CD14-positive monocyte (primary cell): ENCODE data around the gene OR1B1. TPM values are rescaled to one million over a fixed set of nuclear protein-coding genes. Genes with fewer than 3 reads are reported as not detected.

ENCODE experiments used
- DNase-seq, 3 donors: peaks; one replicate each; pipeline ENCODE4 v3.0.0-alpha.2; 2011 to 2022
- H2AFZ ChIP-seq: 2 replicates; pipeline ENCODE4 v1.6.0; 2012; ENCODE audit warnings: mild to moderate bottlenecking, low read depth, low read length, inconsistent platforms; ENCODE audit not compliant: insufficient read depth, poor library complexity, severe bottlenecking
- H3K27ac ChIP-seq, 2 donors: 1 replicate in 1 of 2; 2 replicates in 1 of 2; pipeline ENCODE4 v1.5.1; 2012 to 2013; ENCODE audit warnings: low read length in 2 of 2, control low read depth in 1 of 2, inconsistent platforms in 1 of 2, low read depth in 1 of 2, mild to moderate bottlenecking in 1 of 2
- H3K27me3 ChIP-seq, 2 donors: one replicate each; pipeline versions ENCODE4 v1.6.0 to v1.6.1; 2011 to 2013; ENCODE audit warnings: low read length in 2 of 2; ENCODE audit not compliant: control insufficient read depth in 2 of 2, insufficient read depth in 2 of 2
- H3K36me3 ChIP-seq, 2 donors: replicated peaks in 1 of 2; 1 replicate in 1 of 2; 2 replicates in 1 of 2; pipeline versions ENCODE4 v1.5.1 to v1.6.1; 2012 to 2013; ENCODE audit warnings: low read length in 2 of 2, control low read depth in 1 of 2, inconsistent platforms in 1 of 2, mild to moderate bottlenecking in 1 of 2; ENCODE audit not compliant: insufficient read depth in 2 of 2, control insufficient read depth in 1 of 2
- H3K4me1 ChIP-seq, 2 donors: 1 replicate in 1 of 2; 2 replicates in 1 of 2; pipeline versions ENCODE4 v1.5.1 to v1.6.1; 2012 to 2013; ENCODE audit warnings: low read length in 2 of 2, control low read depth in 1 of 2, inconsistent platforms in 1 of 2, mild to moderate bottlenecking in 1 of 2, moderate library complexity in 1 of 2; ENCODE audit not compliant: insufficient read depth in 2 of 2, control insufficient read depth in 1 of 2
- H3K4me2 ChIP-seq: replicated peaks from 2 replicates; pipeline ENCODE3; 2012; ENCODE audit warnings: low read length, moderate library complexity, mild to moderate bottlenecking; ENCODE audit not compliant: poor library complexity, severe bottlenecking; ENCODE audit errors: extremely low read depth
- H3K4me3 ChIP-seq, 3 experiments: fragments of 200-600 bp in 1 of 3; sonication (generic) in 1 of 3; replicated peaks in 1 of 3; 1 replicate in 2 of 3; 2 replicates in 1 of 3; pipeline ENCODE4 v1.5.1; 2011 to 2013; ENCODE audit warnings: low read length in 3 of 3, mild to moderate bottlenecking in 3 of 3, control low read depth in 2 of 3, low read depth in 2 of 3, inconsistent platforms in 1 of 3, moderate library complexity in 1 of 3
- H3K79me2 ChIP-seq: 2 replicates; pipeline ENCODE4 v1.6.0; 2012; ENCODE audit warnings: mild to moderate bottlenecking, control low read depth, inconsistent platforms, low read length, moderate library complexity; ENCODE audit not compliant: insufficient read depth
- H3K9ac ChIP-seq: 2 replicates; pipeline ENCODE4 v1.6.0; 2017; ENCODE audit warnings: low read length, mild to moderate bottlenecking; ENCODE audit not compliant: insufficient read depth, poor library complexity, severe bottlenecking
- H3K9me3 ChIP-seq, 2 donors: replicated peaks in 1 of 2; 1 replicate in 1 of 2; 2 replicates in 1 of 2; pipeline versions ENCODE4 v1.5.1 to v1.6.1; 2012 to 2013; ENCODE audit warnings: low read length in 2 of 2, control low read depth in 1 of 2; ENCODE audit not compliant: control insufficient read depth in 1 of 2, insufficient read depth in 1 of 2
- H4K20me1 ChIP-seq: 2 replicates; pipeline ENCODE4 v1.6.0; 2012; ENCODE audit warnings: mild to moderate bottlenecking, low read length, control low read depth, moderate library complexity; ENCODE audit not compliant: insufficient read depth
- H3K27ac Mint-ChIP-seq, 7 donors: one replicate each; pipeline ENCODE4 v1.8.0; 2020; ENCODE audit warnings: mild to moderate bottlenecking in 7 of 7, mixed read lengths in 7 of 7, moderate library complexity in 6 of 7, inconsistent platforms in 2 of 7
- H3K27me3 Mint-ChIP-seq, 3 donors: one replicate each; pipeline ENCODE4 v1.8.0; 2021 to 2022; ENCODE audit warnings: low read depth in 3 of 3, mild to moderate bottlenecking in 3 of 3, mixed read lengths in 3 of 3, moderate library complexity in 3 of 3, inconsistent platforms in 1 of 3
- H3K36me3 Mint-ChIP-seq, 2 donors: one replicate each; pipeline ENCODE4 v1.8.0; 2020; ENCODE audit warnings: mixed read lengths in 2 of 2, inconsistent platforms in 1 of 2, mild to moderate bottlenecking in 1 of 2
- H3K4me1 Mint-ChIP-seq: one replicate; pipeline ENCODE4 v1.8.0; 2020; ENCODE audit warnings: mild to moderate bottlenecking, mixed read lengths
- H3K4me3 Mint-ChIP-seq, 2 donors: one replicate each; pipeline ENCODE4 v1.8.0; 2020; ENCODE audit warnings: mild to moderate bottlenecking in 2 of 2, mixed read lengths in 2 of 2, moderate library complexity in 1 of 2
- H3K9me3 Mint-ChIP-seq, 7 donors: one replicate each; pipeline ENCODE4 v1.8.0; 2020 to 2022; ENCODE audit warnings: mixed read lengths in 7 of 7, mild to moderate bottlenecking in 6 of 7, moderate library complexity in 6 of 7, inconsistent platforms in 2 of 7
- CTCF ChIP-seq: fragments of 200-600 bp; IDR thresholded peaks from one replicate; pipeline ENCODE4 v1.8.0; 2022; ENCODE audit warnings: antibody characterized with exemption, mild to moderate bottlenecking
- WGBS: methylation state at CpG from one replicate; pipeline ENCODE4 v1.1.5; 2013; ENCODE audit warnings: missing lambda C conversion rate; ENCODE audit not compliant: insufficient coverage; 5-methylcytosine and 5-hydroxymethylcytosine counted together
- intact Hi-C, 2 donors: fragments of 100-400 bp; cut with micrococcal nuclease; formaldehyde crosslinking; loops; one replicate each; pipeline versions ENCODE4 v1.15.0 to v1.15.1; 2023
- polyA plus RNA-seq, 3 donors: library from polyadenylated mRNA; depleted of rRNA in 1 of 3; unstranded in 2 of 3; stranded (reverse) in 1 of 3; fragments of 300-500 nt in 2 of 3; fragments of >200 nt in 1 of 3; fragmentation: Illumina TruSeq in 2 of 3; gene quantifications; 1 replicate in 2 of 3; 2 replicates in 1 of 3; pipeline ENCODE4 v1.2.3, GENCODE V29; 2012 to 2021

Gene OR1B1
- polyA plus RNA-seq, 3 donors, result not detected

- H3K4me2 ChIP-seq, result no peak overlapping the region
- H3K36me3 Mint-ChIP-seq, result no peaks in the 10 kb centered on the region
- H3K9me3 ChIP-seq, result peaks cover 0 to 20% of the 10 kb centered on the region in 2 donors
- H3K9me3 Mint-ChIP-seq, result peaks cover 4 to 19% (median 8%) of the 10 kb centered on the region in 7 donors
- H3K4me3 Mint-ChIP-seq, result no peak overlapping the region
- H4K20me1 ChIP-seq, result no peaks in the 10 kb centered on the region
- no peaks in the 10 kb centered on the region for H3K36me3 ChIP-seq
- no peak overlapping the region for H3K27ac Mint-ChIP-seq
- no peak overlapping the region for H3K4me3 ChIP-seq
- TF ChIP-seq CTCF, result no peak
- no peak overlapping the region for H2AFZ ChIP-seq
- 83% methylated on average over 1 of the region's 2 CpGs for WGBS
- no peaks in the 10 kb centered on the region for H3K4me1 ChIP-seq
- intact Hi-C loops, result no loop called here
- no peak overlapping the region for H3K9ac ChIP-seq
- no peaks in the 10 kb centered on the region for H3K79me2 ChIP-seq
- H3K27me3 ChIP-seq, result no peaks in the 10 kb centered on the region
- H3K4me1 Mint-ChIP-seq, result no peaks in the 10 kb centered on the region
- DNase-seq, result no peak
- H3K27ac ChIP-seq, result no peak overlapping the region
- H3K27me3 Mint-ChIP-seq, result no peaks in the 10 kb centered on the region
These were observed 15.2 kb downstream of the OR1B1 start for GRCh38 chr9:122642226-122642625.

GRCh38 chr9:122619996-122620395 lies 37.4 kb downstream of the OR1B1 start:
- peaks cover 0 to 7% (median 2%) of the 10 kb centered on the region in 3 donors for H3K27me3 Mint-ChIP-seq
- Histone ChIP-seq H3K4me2 (no peak overlapping the region), H4K20me1 (no peaks in the 10 kb centered on the region), H3K9ac (no peak overlapping the region), H3K4me3 (no peak overlapping the region), H3K4me1 (no peaks in the 10 kb centered on the region), H3K79me2 (no peaks in the 10 kb centered on the region), H3K9me3 (peaks cover 0 to 3% of the 10 kb centered on the region in 2 donors), H3K27ac (no peak overlapping the region), H3K27me3 (no peaks in the 10 kb centered on the region), H3K36me3 (no peaks in the 10 kb centered on the region), H2AFZ (no peak overlapping the region)
- H3K36me3 Mint-ChIP-seq, result no peaks in the 10 kb centered on the region
- intact Hi-C loops, result no loop called here
- H3K27ac Mint-ChIP-seq, result no peak overlapping the region
- TF ChIP-seq CTCF, result no peak
- peaks cover 0 to 9% (median 3%) of the 10 kb centered on the region in 7 donors for H3K9me3 Mint-ChIP-seq
- WGBS, result 72% methylated on average over 5 of the region's 7 CpGs
- H3K4me3 Mint-ChIP-seq, result no peak overlapping the region
- no peak for DNase-seq
- no peaks in the 10 kb centered on the region for H3K4me1 Mint-ChIP-seq
